ENCODE results near the gene TAS2R13.

DNA sequence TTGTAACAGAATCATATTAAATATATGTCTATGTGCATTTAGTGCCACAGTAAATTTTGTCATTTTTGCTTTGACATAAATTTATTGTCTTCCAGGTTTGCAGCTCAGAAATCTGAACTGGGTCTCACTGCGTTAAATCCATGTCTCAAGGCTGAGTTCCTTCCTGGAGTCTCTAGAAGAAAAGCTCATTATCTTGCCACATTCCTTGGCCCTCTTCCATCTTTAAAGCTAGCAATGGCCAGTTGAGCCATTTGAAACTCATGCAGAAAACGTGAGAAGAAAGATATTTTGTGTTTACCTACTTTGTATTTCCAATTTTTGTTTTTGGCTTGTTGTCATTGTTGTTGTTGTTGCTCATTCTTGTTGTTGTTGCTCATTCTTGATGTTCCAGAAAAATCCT, 36.0 kb downstream of the TAS2R13 start:
- TF ChIP-seq CTCF (IDR thresholded peaks at IDR 0.05) (no peak), POLR2A (IDR thresholded peaks at IDR 0.05) (no peak)
